GM12872 (cell line): ENCODE measurements around the gene PPM1E.

Source experiments
- CTCF ChIP-seq: IDR thresholded peaks from 3 replicates; pipeline ENCODE4 v1.5.1; 2011; ENCODE audit warnings: low read depth, mild to moderate bottlenecking, low read length, moderate library complexity; ENCODE audit not compliant: insufficient read depth

Gene PPM1E

GRCh38 chr17:58734040-58734439, 21.6 kb upstream of the PPM1E start:
- TF ChIP-seq CTCF = no peak

GRCh38 chr17:58734811-58735210, 20.8 kb upstream of the PPM1E start:
- no peak for TF ChIP-seq CTCF

- TF ChIP-seq CTCF = no peak
Measured at GRCh38 chr17:58741121-58741625, 14.5 kb upstream of the PPM1E start.

- no peak for TF ChIP-seq CTCF
Measured at GRCh38 chr17:58747674-58748073, 8.0 kb upstream of the PPM1E start.

- TF ChIP-seq CTCF = no peak
Measured at GRCh38 chr17:58753026-58753425, 2.6 kb upstream of the PPM1E start.

GRCh38 chr17:58755269-58755576, 431 bp upstream of the PPM1E start:
- TF ChIP-seq CTCF = no peak

- TF ChIP-seq CTCF = no peak
Measured at GRCh38 chr17:58756246-58757161, 850 bp downstream of the PPM1E start.
